Stimulated activated CD8-positive, alpha-beta memory T cell treated with anti-CD3 and anti-CD28 coated beads, Interleukin-4, amount 100 ng/mL, for 1 hour (primary cell): ENCODE data around the gene UGT1A3.
"Not testable (repeated sequence)": the region's sequence is repeated elsewhere in the genome, so short reads cannot be mapped to it uniquely, and the experiment has no call there.

Experiments
- DNase-seq, 2 donors: peaks; one replicate each; pipeline ENCODE4 v3.0.0-alpha.2; 2020; ENCODE audit warnings: low read depth in 2 of 2, low spot score in 1 of 2

UGT1A3 gene

DNA sequence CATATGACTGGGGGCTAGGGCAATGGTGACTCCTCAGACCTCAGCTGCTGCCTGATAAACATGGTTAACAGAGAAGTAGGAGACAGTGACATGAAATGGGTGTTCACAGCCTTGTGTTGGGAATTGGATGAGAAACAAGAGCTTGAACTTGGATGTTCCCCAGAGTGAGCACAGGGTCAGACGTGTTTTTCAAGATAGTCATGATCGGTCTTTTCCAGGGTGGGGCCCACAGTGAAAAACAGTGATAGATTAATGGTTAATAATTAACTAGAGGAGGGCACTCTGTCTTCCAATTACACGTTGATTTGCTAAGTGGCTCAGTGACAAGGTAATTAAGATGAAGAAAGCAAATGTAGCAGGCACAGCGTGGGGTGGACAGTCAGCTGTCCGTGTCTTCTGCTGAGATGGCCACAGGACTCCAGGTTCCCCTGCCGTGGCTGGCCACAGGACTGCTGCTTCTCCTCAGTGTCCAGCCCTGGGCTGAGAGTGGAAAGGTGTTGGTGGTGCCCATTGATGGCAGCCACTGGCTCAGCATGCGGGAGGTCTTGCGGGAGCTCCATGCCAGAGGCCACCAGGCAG, at the start of gene UGT1A3:
TSS of gene UGT1A3 (plus strand) at position 320 of the 579 bp plus-strand sequence. CDS start at position 405, 85 bp downstream.
- DNase-seq = no peak

DNA sequence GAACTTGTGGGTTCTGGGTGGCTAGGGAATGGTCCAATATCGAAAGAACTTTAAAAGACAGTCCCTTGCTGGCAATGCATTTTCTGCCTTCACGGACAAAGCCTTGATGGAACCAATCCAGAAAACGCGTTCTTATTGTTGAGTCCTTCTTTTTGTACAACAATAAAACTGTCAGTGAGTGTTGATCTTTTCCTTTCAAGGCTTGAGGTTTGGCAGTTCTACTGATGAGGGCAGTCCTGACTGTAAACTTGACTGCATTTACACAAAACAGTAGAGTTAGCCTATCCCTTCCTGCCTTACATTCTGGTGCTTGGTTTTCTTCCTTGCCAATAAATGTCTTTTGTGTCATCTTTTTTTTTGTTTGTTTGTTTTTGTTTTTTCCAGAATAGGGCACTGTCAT, 49.6 kb upstream of the UGT1A3 start:
- DNase-seq = no peak

DNA sequence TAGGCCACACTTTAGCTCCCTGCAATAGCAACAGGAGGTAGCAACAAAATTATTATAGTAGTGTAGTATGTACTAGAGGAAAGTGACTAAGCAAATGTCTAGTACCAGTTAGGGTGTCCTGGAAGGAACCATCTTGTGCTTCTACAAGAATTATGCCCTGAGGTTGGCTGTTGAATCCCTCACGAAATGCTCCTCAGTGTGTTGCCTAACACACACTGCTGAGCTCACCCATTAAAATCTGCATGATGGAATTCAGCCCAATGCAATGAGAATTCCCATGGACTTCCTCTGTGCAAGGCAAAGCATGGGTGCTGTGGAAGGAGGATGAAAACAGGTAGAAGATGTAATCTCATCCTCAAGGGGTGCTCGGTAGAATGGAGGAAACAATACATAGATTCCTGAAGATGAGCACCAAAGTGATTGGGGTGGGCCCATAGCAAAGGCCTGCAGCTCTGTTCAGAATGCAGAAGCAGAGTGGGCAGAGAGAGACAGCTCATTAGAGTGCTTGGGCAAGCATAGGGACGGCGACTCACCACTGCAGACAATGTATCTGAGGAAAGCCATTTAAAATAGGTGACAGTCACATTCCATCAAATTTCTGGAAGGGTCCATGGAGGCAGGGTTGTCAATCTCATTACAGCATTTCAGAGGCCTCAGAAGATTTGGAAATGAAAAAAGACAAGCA, 48.3 kb upstream of the UGT1A3 start:
- no peak for DNase-seq

DNA sequence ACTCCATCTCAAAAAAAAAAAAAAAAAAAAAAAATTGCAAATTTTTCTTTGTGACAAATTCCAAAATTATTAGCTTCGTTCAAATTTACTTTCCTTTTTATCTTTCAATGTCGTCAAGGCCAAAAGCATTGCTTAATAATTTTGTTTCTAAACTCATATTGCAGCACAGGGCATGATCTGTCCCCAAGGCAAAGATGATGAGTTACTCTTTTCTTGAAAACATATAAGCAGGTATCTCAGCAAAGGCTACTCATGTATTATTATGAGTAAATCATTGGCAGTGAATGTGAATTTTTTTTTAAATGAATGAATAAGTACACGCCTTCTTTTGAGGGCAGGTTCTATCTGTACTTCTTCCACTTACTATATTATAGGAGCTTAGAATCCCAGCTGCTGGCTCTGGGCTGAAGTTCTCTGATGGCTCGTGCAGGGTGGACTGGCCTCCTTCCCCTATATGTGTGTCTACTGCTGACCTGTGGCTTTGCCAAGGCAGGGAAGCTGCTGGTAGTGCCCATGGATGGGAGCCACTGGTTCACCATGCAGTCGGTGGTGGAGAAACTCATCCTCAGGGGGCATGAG, 47.2 kb upstream of the UGT1A3 start, which contains the start of gene UGT1A7:
TSS of gene UGT1A7 (plus strand) at position 381 of the 579 bp plus-strand sequence. CDS start at position 418, 37 bp downstream.
- no peak for DNase-seq

DNA sequence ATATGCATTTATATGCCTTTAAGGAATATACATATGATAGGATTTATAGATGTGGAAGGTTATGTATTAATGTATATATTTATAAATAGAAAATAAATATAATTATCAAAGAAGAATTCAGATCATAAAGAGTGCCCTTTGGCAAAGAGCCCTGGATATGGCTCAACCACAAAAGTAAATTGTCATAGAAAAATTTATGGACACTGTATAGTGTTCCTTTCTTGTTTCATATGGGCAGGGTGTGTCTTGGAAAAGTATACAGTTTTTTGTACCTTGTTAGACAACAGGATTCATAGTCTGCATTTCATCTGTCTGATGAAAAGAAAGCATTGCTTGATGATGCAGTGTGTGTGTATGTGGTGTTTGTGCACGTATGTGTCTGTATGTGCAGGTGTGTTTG, 44.2 kb upstream of the UGT1A3 start:
- DNase-seq = no peak

GRCh38 chr2:233686928-233687327, 41.9 kb upstream of the UGT1A3 start:
- DNase-seq = no peak

DNA sequence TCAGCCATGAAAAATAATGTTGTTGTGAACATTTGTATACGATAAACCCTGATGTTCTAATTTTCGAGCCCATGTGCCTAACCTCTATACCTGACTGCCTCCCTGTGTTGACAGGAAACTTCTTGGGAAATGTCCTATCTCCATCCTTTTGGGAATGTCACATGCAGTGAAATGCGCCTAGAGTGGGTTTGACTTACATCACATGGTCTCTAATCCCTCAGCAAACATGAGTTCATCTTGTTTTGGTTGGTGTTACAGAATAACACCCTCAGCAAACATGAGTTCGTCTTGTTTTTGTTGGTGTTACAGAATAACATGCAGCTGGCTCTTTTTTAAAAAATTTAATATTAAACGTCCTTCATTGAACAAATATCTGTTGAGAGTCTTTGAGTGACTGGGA, 40.5 kb upstream of the UGT1A3 start:
- DNase-seq = no peak

DNA sequence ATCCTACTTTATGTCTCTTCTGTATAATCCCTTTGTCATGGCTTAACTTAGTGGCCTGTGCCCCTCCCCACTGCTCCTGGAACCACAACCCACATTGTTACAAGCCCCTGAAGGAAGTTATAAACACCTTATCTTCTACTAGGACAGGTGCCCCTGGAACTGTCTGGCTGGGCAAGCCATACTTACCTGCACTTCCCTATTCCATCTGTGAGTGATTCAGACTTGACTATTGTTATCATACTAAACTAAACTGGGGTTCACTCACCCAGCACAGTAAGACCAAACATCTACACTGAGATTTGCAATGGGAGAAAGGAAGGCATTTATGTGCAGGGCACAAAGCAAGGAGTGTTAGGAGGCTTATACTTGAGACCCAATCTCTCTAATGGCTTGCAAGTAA, 39.8 kb upstream of the UGT1A3 start:
- no peak for DNase-seq

DNA sequence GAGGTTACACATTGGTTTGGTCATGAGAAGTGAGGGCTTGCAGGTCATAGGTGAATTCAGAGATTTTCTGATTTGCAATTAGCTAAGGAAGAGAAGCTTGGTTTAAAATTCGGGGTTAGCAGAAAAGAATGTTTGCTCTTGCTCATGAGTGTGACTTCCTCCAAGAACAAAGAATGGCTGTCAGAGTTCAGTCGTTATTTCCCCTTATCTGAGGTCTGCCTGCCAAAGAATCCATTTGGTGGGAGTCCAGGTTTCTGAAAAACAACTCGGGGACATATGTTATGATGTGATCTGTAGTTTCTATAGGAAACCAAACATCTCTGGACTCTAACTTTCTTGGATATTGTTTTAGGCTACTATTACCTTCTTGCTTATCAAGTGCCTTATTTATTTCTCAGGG, 39.3 kb upstream of the UGT1A3 start:
- no peak for DNase-seq

GRCh38 chr2:233690444-233690843, 38.4 kb upstream of the UGT1A3 start:
- DNase-seq = no peak

GRCh38 chr2:233691443-233692433, 37.1 kb upstream of the UGT1A3 start:
- no peak for DNase-seq

- no peak for DNase-seq
Measured at GRCh38 chr2:233692648-233693047, 36.2 kb upstream of the UGT1A3 start, which contains the start of gene UGT1A6. TSS of gene UGT1A6 (plus strand) at chr2:233692890. CDS start at chr2:233693005, 115 bp downstream.

DNA sequence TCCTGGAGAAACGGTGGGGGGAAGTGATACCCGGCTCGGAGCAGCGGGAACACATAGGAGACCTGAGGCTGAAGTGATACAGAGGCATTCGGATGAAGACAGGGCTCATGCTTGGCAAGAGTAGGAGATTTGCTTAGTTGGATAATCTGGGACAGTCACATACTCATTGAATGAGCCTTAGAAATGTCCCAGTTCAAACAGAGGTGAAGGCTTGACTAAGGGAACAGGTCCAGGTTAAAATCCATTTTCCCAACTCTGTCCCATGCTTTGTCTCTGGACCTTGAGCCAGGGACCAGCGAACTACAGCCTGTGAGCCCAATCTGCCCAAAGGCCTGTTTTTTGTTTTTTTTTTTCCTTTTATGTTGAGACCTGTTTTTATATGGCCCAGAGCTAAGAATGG, 34.9 kb upstream of the UGT1A3 start:
- DNase-seq = no peak

GRCh38 chr2:233698740-233699139, 30.1 kb upstream of the UGT1A3 start:
- no peak for DNase-seq

GRCh38 chr2:233699424-233700027, 29.3 kb upstream of the UGT1A3 start:
- no peak for DNase-seq

DNA sequence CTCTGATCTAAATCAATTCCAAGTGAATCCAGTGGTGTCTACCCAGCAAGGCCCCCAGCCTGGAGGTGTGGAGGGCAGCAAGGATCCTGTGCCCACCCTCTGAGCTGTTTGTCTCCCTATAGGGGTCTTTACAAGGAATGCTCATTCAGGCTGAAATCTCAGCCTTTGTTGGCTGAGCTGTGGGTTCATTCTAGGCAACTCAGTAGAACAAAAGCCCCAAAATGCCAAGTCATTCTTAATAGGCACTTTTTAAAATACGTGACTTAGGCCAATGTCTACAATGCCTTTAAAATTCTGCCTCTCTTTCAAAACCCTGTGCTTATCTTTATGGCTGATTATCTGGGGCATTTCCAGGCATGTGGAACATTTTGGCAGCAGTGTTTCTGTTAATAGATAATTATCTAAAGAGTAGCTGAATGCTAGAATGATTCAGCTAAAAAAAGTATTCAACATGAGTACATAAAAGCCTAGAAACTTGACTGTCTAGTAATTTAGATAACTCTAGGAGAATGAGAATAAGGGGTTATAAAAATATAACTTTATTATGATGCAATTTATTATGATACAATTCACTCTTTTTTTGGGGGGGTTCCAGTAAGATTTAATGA, 28.7 kb upstream of the UGT1A3 start:
- DNase-seq = no peak

- not testable (repeated sequence) for DNase-seq
Measured at GRCh38 chr2:233700842-233701241, 28.0 kb upstream of the UGT1A3 start.

DNA sequence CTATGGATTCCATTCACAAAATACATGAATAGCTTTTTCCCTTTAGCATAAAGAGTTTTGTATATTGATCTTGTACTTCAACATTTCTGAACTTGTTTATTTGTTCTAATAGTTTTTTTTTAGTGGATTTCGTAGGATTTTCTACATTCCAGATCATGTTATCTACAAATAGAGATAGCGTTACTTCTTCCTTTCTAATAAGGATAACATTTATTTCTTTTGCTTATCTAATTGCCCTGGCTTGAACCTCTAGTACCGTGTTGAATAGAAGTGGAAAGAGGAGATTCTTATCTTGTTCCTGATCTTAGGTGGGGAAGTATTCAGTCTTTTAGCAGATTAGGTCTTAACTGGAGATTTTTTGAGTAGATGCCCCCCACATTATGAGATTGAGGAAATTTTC, 26.6 kb upstream of the UGT1A3 start:
- no peak for DNase-seq

DNA sequence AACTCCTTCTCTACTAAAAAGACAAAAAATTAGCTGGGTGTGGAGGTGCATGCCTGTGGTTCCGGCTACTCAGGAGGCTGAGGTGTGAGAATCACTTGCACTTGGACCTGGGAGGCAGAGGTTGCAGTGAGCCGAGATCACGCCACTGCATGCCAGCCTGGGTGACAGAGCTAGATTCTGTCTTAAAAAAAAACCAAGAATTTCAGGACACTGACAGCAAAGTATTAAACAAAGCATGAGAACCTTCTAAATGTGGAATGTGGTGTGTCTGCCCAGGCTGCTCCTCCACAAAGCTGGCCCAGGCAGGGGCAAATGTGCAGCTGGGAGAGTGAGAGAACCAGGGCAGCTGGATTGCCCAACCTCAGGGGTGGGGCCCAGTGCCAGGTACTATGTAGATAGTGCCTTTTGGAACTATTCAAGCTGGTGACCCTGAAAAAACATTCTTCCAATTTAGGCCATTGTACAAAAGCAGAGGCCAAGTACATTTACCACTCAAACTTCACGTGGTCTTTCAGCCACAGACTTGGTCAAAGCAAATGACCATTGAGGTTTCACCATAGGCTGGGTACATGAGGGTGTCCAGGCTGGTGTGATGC, 22.8 kb upstream of the UGT1A3 start:
- no peak for DNase-seq

DNA sequence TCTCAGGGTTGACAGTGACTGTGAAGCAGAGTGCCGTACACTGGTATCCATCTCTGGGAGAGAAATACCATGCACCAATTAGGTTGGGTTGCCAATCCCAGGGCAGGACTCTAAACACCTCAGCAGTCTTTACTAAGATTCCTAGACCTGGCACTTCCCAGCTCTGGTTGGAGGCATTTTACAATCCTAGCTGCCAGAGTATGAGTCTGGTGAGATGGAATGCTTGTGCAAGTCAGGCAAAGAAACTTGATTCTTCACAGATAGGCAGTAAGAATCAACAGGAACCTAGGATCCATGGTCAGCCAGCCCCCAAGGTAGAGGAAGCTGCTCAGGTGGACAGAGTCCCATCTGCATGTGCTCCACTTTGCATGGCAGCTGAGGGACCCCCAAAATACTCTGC, 22.1 kb upstream of the UGT1A3 start:
- no peak for DNase-seq
